Astrocyte (in vitro differentiated cells and primary cell): ENCODE results near the gene DYSF. TPM values are rescaled to one million over a fixed set of nuclear protein-coding genes. Genes with fewer than 3 reads are reported as not detected.

Experiments
- DNase-seq: peaks from one replicate; pipeline ENCODE4 v3.0.0-alpha.2; 2010; ENCODE audit warnings: low read depth
- FAIRE-seq: peaks from 2 replicates; lab custom pipeline; 2011; peaks lifted over from hg19 to GRCh38; lab: Jason Lieb, UNC
- H2AFZ ChIP-seq: 2 replicates; pipeline ENCODE4 v1.6.0; 2012; ENCODE audit warnings: low read depth, low read length, inconsistent platforms
- H3K27ac ChIP-seq: 2 replicates; pipeline ENCODE4 v1.5.1; 2011; ENCODE audit warnings: low read depth, low read length, inconsistent platforms
- H3K27me3 ChIP-seq: 2 replicates; pipeline ENCODE4 v1.6.0; 2011; ENCODE audit warnings: low read length, inconsistent platforms; ENCODE audit not compliant: insufficient read depth
- H3K36me3 ChIP-seq: 2 replicates; pipeline ENCODE4 v1.5.1; 2011; ENCODE audit warnings: low read length, inconsistent platforms; ENCODE audit not compliant: insufficient read depth
- H3K4me1 ChIP-seq: 2 replicates; pipeline ENCODE4 v1.5.1; 2011; ENCODE audit warnings: low read length, inconsistent platforms; ENCODE audit not compliant: insufficient read depth
- H3K4me2 ChIP-seq: 2 replicates; pipeline ENCODE4 v1.6.0; 2012; ENCODE audit warnings: low read length, inconsistent platforms
- H3K4me3 ChIP-seq: 2 replicates; pipeline ENCODE4 v1.5.1; 2011; ENCODE audit warnings: low read depth, mild to moderate bottlenecking, low read length, inconsistent platforms; ENCODE audit not compliant: insufficient read depth
- H3K79me2 ChIP-seq: 2 replicates; pipeline ENCODE4 v1.6.0; 2012; ENCODE audit warnings: mild to moderate bottlenecking, low read length, inconsistent platforms; ENCODE audit not compliant: insufficient read depth
- H3K9ac ChIP-seq: 2 replicates; pipeline ENCODE4 v1.6.0; 2012; ENCODE audit warnings: mild to moderate bottlenecking, low read length, inconsistent platforms
- H3K9me3 ChIP-seq: 2 replicates; pipeline ENCODE4 v1.5.1; 2012; ENCODE audit warnings: low read depth, mild to moderate bottlenecking, low read length, inconsistent platforms; ENCODE audit not compliant: insufficient read depth
- H4K20me1 ChIP-seq: 2 replicates; pipeline ENCODE4 v1.6.0; 2012; ENCODE audit warnings: low read length, inconsistent platforms; ENCODE audit not compliant: insufficient read depth
- H3K27ac Mint-ChIP-seq: one replicate; pipeline ENCODE4 v1.8.0; 2021; ENCODE audit warnings: mild to moderate bottlenecking, mixed read lengths; ENCODE audit not compliant: unreplicated experiment
- H3K27me3 Mint-ChIP-seq: one replicate; pipeline ENCODE4 v1.8.0; 2021; ENCODE audit warnings: low read depth, mixed read lengths; ENCODE audit not compliant: unreplicated experiment
- H3K36me3 Mint-ChIP-seq: one replicate; pipeline ENCODE4 v1.8.0; 2021; ENCODE audit warnings: low read depth, mixed read lengths; ENCODE audit not compliant: unreplicated experiment
- H3K4me1 Mint-ChIP-seq: one replicate; pipeline ENCODE4 v1.8.0; 2021; ENCODE audit warnings: low read depth, mixed read lengths; ENCODE audit not compliant: unreplicated experiment
- H3K4me3 Mint-ChIP-seq: one replicate; pipeline ENCODE4 v1.8.0; 2021; ENCODE audit warnings: mild to moderate bottlenecking, moderate library complexity, mixed read lengths; ENCODE audit not compliant: unreplicated experiment
- H3K9me3 Mint-ChIP-seq: one replicate; pipeline ENCODE4 v1.8.0; 2021; ENCODE audit warnings: mild to moderate bottlenecking, mixed read lengths; ENCODE audit not compliant: unreplicated experiment
- EZH2 ChIP-seq: IDR thresholded peaks from 2 replicates; pipeline ENCODE4 v1.6.1; 2012; ENCODE audit warnings: mild to moderate bottlenecking, low read length, inconsistent platforms; ENCODE audit not compliant: insufficient read depth
- total RNA-seq: library from RNA; stranded (reverse); gene quantifications from 2 replicates; pipeline ENCODE4 v1.2.1, GENCODE V29; 2021
- TF ChIP-seq, protein P1 (sequence below): IDR thresholded peaks from 2 replicates; pipeline ENCODE4 v1.5.1; 2011; ENCODE audit warnings: low read depth, mild to moderate bottlenecking, inconsistent platforms, low read length, moderate library complexity; ENCODE audit not compliant: insufficient read depth

The DYSF gene
- total RNA-seq, 1 donor from 2014 or later = 123 TPM

DNA sequence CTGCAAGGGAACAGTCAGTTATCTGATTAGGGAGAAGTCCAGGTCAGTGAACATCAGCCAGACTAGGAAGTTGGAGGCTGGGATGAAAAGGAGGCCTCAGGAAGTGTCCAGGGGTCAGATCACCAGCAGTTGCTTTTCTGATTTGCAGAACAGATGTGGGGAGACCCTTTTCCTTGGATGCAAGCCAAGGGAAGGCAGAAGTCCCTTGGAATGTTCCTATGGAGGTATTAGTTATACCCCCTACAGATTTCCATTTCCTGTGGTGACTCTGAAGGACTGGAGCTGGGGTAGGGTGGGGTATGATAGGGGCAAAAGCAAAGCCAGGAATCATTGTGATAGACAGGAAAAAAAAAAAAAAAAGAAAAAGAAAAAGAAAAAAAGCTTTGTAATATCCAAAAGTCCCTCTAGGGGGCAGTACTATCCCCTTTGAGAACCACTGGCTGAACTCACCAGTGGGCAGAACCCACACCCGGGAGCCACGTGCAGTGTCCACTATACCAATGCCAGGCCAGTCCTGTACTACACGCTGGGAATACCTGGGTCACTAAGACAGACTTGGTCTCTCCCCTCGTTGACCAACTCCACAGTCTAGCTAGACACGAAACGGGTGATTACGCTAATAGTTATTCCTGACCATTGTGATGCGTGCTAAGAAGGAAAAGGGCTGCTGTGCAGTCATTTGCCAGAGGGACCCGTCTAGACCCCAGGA lies 7.4 kb downstream of the DYSF start:
- H3K4me3 Mint-ChIP-seq = peak overlapping the region; percentile 35
- Histone ChIP-seq H3K36me3 (no peaks in the 10 kb centered on the region), H3K27ac (no peak overlapping the region), H2AFZ (no peak overlapping the region), H3K4me1 (peaks cover 36% of the 10 kb centered on the region), H3K4me2 (no peak overlapping the region), H3K4me3 (no peak overlapping the region), H4K20me1 (no peaks in the 10 kb centered on the region), H3K9ac (no peak overlapping the region), H3K79me2 (no peaks in the 10 kb centered on the region), H3K27me3 (peaks cover 13% of the 10 kb centered on the region), H3K9me3 (peaks cover 5% of the 10 kb centered on the region)
- no peak for DNase-seq
- no peak for TF ChIP-seq EZH2
- TF ChIP-seq, protein P1, sequence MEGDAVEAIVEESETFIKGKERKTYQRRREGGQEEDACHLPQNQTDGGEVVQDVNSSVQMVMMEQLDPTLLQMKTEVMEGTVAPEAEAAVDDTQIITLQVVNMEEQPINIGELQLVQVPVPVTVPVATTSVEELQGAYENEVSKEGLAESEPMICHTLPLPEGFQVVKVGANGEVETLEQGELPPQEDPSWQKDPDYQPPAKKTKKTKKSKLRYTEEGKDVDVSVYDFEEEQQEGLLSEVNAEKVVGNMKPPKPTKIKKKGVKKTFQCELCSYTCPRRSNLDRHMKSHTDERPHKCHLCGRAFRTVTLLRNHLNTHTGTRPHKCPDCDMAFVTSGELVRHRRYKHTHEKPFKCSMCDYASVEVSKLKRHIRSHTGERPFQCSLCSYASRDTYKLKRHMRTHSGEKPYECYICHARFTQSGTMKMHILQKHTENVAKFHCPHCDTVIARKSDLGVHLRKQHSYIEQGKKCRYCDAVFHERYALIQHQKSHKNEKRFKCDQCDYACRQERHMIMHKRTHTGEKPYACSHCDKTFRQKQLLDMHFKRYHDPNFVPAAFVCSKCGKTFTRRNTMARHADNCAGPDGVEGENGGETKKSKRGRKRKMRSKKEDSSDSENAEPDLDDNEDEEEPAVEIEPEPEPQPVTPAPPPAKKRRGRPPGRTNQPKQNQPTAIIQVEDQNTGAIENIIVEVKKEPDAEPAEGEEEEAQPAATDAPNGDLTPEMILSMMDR = peak; percentile 68
- H3K36me3 Mint-ChIP-seq = peaks cover 19% of the 10 kb centered on the region
- no peaks in the 10 kb centered on the region for H3K27me3 Mint-ChIP-seq
- FAIRE-seq = no peak
- H3K27ac Mint-ChIP-seq = peak overlapping the region; percentile 60
- peaks cover 55% of the 10 kb centered on the region for H3K4me1 Mint-ChIP-seq
- no peaks in the 10 kb centered on the region for H3K9me3 Mint-ChIP-seq

DNA sequence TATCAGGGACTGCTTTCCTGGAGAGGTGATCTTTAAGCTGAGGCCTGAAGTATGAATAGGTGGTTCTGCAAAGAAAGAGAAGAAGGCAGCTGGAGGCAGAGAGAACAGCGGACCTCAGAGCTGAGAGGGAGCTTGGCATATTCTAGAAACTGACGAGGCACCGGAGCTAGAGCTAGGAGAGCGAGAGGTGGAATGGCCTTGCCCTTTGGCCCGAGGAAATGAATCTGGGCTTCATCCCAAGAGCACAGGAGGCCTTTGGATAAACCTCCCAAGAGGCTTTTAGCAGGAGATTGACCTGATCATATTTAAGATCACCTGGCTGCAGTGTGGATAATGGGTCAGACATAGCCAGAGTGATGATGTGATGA lies 7.9 kb downstream of the DYSF start:
- Histone ChIP-seq H3K79me2 (no peaks in the 10 kb centered on the region), H3K9ac (no peak overlapping the region), H3K4me2 (no peak overlapping the region), H3K27ac (no peak overlapping the region), H3K4me1 (peaks cover 36% of the 10 kb centered on the region), H4K20me1 (no peaks in the 10 kb centered on the region), H3K36me3 (no peaks in the 10 kb centered on the region), H3K4me3 (no peak overlapping the region), H2AFZ (no peak overlapping the region), H3K9me3 (peaks cover 5% of the 10 kb centered on the region), H3K27me3 (peaks cover 13% of the 10 kb centered on the region)
- no peak for TF ChIP-seq EZH2
- TF ChIP-seq, protein P1 = no peak
- DNase-seq = no peak
- no peak for FAIRE-seq
- H3K36me3 Mint-ChIP-seq = peaks cover 19% of the 10 kb centered on the region
- H3K9me3 Mint-ChIP-seq = no peaks in the 10 kb centered on the region
- peaks cover 50% of the 10 kb centered on the region for H3K4me1 Mint-ChIP-seq
- peak overlapping the region; percentile 60 for H3K27ac Mint-ChIP-seq
- peak overlapping the region; percentile 30 for H3K4me3 Mint-ChIP-seq
- H3K27me3 Mint-ChIP-seq = no peaks in the 10 kb centered on the region

DNA sequence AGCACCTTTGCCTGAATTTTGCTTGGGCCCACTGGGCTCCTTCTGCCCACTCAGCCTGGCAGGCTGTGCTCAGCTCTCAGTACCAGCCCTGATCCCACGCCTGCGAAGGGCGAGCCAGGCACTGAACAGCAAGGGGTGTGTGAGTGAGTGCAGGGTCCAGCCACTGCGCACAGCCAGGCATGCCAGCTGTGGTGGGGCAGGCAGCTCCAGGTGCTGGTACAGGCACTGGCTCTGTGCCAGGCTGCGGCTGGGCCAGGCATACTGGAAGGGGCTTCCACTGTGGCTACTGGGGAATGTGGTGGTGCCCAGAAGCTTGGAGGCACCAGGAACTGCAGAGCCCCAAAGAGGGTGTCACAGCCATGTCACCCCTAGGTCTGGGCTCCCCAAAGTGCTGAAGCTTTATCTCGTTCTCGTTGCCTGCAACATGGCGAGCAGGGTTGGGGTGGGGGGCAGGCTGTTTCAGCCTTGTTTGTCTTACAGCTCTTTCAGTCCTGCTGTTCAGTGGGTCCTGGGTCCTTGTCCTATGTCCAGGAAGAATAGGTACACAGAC lies 8.8 kb downstream of the DYSF start:
- Histone ChIP-seq H3K27me3 (peaks cover 13% of the 10 kb centered on the region), H3K4me3 (no peak overlapping the region), H3K9me3 (peaks cover 5% of the 10 kb centered on the region), H3K27ac (no peak overlapping the region), H4K20me1 (no peaks in the 10 kb centered on the region), H3K4me2 (no peak overlapping the region), H3K9ac (no peak overlapping the region), H2AFZ (no peak overlapping the region), H3K36me3 (no peaks in the 10 kb centered on the region), H3K79me2 (no peaks in the 10 kb centered on the region), H3K4me1 (peaks cover 30% of the 10 kb centered on the region)
- Mint-ChIP-seq H3K27me3 (no peaks in the 10 kb centered on the region), H3K36me3 (peaks cover 19% of the 10 kb centered on the region), H3K4me3 (no peak overlapping the region), H3K4me1 (peaks cover 45% of the 10 kb centered on the region), H3K27ac (no peak overlapping the region), H3K9me3 (no peaks in the 10 kb centered on the region)
- no peak for FAIRE-seq
- DNase-seq = no peak
- TF ChIP-seq EZH2 = no peak
- TF ChIP-seq, protein P1 = no peak
